ENCODE results near the gene EIF3L.
"Not testable (repeated sequence)": the region's sequence is repeated elsewhere in the genome, so short reads cannot be mapped to it uniquely, and the experiment has no call there.

Gene EIF3L

GRCh38 chr22:37849089-37849751, at the start of gene EIF3L:
Gene EIF3L (plus strand): TSS chr22:37849419. CDS start chr22:37849450, 31 bp downstream.
- DNase-seq = peak; percentile 68

GRCh38 chr22:37799979-37800378, 49.2 kb upstream of the EIF3L start:
- not testable (repeated sequence) for DNase-seq

- DNase-seq = no peak
These were observed 47.3 kb upstream of the EIF3L start for GRCh38 chr22:37801946-37802309.

GRCh38 chr22:37802310-37803194, 46.7 kb upstream of the EIF3L start:
- no peak for DNase-seq

GRCh38 chr22:37803195-37803638, 46.0 kb upstream of the EIF3L start:
- DNase-seq = no peak

GRCh38 chr22:37803639-37804351, 45.4 kb upstream of the EIF3L start:
- DNase-seq = no peak

GRCh38 chr22:37804352-37804880, 44.8 kb upstream of the EIF3L start:
- no peak for DNase-seq

- DNase-seq = no peak
These were observed 44.1 kb upstream of the EIF3L start for GRCh38 chr22:37804881-37805809.

GRCh38 chr22:37805810-37806277, 43.4 kb upstream of the EIF3L start:
- DNase-seq = no peak

- no peak for DNase-seq
These were observed 42.5 kb upstream of the EIF3L start for GRCh38 chr22:37806409-37807333.

GRCh38 chr22:37807410-37808293, 41.6 kb upstream of the EIF3L start, which contains the start of gene GCAT:
Gene GCAT (plus strand): TSS chr22:37807934. CDS start chr22:37807968, 34 bp downstream.
- DNase-seq = peak; percentile 77

GRCh38 chr22:37808294-37808657, 40.9 kb upstream of the EIF3L start:
- DNase-seq = no peak

GRCh38 chr22:37809672-37810333, 39.4 kb upstream of the EIF3L start:
- DNase-seq = no peak

- no peak for DNase-seq
These were observed 37.4 kb upstream of the EIF3L start for GRCh38 chr22:37811867-37812266.

- no peak for DNase-seq
These were observed 36.1 kb upstream of the EIF3L start for GRCh38 chr22:37812869-37813678.

- DNase-seq = no peak
These were observed 33.6 kb upstream of the EIF3L start for GRCh38 chr22:37815593-37815992.

- no peak for DNase-seq
These were observed 32.6 kb upstream of the EIF3L start for GRCh38 chr22:37816543-37817180.
